SK-N-MC (cell line): ENCODE measurements around the gene HK1.

Source experiments
- EZH2 ChIP-seq: fragments of 200-600 bp; sonication (generic); IDR thresholded peaks from one replicate; pipeline ENCODE4 v1.6.1; 2017; ENCODE audit warnings: antibody characterized with exemption
- FOXP2 ChIP-seq: optimal IDR thresholded peaks from 2 replicates; pipeline ENCODE3; 2011; ENCODE audit warnings: mild to moderate bottlenecking, moderate library complexity; ENCODE audit not compliant: insufficient read depth; ENCODE audit errors: extremely low read length, control extremely low read depth
- POLR2AphosphoS5 ChIP-seq: IDR thresholded peaks from 2 replicates; pipeline ENCODE4 v1.6.1; 2012; ENCODE audit warnings: mild to moderate bottlenecking, low read depth, low read length, borderline replicate concordance

DNA sequence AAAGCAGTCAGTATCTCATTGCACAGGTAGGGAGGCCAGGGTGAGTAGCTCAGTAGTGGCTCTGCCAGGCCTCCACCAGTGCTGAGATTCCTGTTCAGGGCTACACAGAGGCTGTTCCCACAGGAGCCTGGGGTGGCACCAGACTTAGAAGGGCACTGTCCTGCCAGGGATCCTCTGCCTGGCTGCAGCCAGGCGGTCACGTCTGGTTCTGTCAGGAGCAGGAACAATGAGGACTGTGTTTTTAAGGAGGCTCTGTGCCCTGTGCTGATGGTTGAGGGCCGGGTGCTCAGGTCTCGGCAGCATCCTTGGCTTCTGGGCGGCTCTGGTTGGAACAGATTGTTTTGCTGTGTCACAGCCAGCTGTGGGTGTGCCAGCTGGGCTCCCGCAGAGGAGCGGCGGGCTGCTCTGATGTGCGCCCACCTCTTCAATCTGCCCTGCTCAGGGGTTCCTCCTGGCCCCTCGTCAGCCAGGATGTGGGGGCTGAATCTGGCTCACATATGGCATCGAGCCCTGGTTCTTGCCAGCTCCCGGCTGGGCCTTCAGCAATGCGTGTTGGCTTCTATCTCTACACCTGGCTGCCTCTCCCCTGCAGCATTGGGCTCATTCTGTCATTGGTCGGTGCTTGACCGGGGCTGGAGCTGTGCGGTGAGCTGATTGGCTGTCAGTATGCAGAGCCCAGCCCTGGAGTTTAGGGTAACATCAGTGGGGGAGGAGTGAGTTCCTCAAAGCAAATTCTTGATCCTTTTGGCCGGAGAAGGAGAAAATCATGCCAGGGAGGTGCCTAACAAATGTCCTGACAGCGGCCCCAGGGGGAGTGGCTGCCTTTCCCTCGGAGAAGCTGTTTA lies 97.2 kb downstream of the HK1 start:
- no peak for TF ChIP-seq POLR2AphosphoS5
- TF ChIP-seq EZH2 = no peak
- no peak for TF ChIP-seq FOXP2
